HG02571 (cell line): ENCODE data around the gene PTDSS2.
A peak's percentile ranks its signal among the peaks of the same experiment; 100 is the strongest.
"Not testable (repeated sequence)": the region's sequence is repeated elsewhere in the genome, so short reads cannot be mapped to it uniquely, and the experiment has no call there.

ENCODE experiments used
- ATAC-seq: cut with Tn5 transposase; IDR thresholded peaks from one replicate; pipeline ENCODE4 v1.9.1; 2021; ENCODE audit warnings: mild to moderate bottlenecking, moderate library complexity; ENCODE audit not compliant: unreplicated experiment

The PTDSS2 gene

GRCh38 chr11:449889-450808 lies at the start of gene PTDSS2:
Gene PTDSS2 (plus strand): TSS chr11:450279. CDS start chr11:450456, 177 bp downstream.
- ATAC-seq, result peak; percentile 63

GRCh38 chr11:401196-401595 lies 48.9 kb upstream of the PTDSS2 start:
- not testable (repeated sequence) for ATAC-seq

GRCh38 chr11:403021-403760 lies 46.9 kb upstream of the PTDSS2 start:
- ATAC-seq, result no peak

GRCh38 chr11:403761-404431 lies 46.2 kb upstream of the PTDSS2 start:
- ATAC-seq, result no peak

- no peak for ATAC-seq
Measured at GRCh38 chr11:404551-405264, 45.4 kb upstream of the PTDSS2 start.

GRCh38 chr11:405323-405953 lies 44.6 kb upstream of the PTDSS2 start:
- ATAC-seq, result no peak

- no peak for ATAC-seq
Measured at GRCh38 chr11:405954-406795, 43.9 kb upstream of the PTDSS2 start.

GRCh38 chr11:406796-407650 lies 43.1 kb upstream of the PTDSS2 start:
- no peak for ATAC-seq

GRCh38 chr11:407651-408123 lies 42.4 kb upstream of the PTDSS2 start:
- no peak for ATAC-seq

GRCh38 chr11:408154-409007 lies 41.7 kb upstream of the PTDSS2 start:
- no peak for ATAC-seq

GRCh38 chr11:409008-409599 lies 41.0 kb upstream of the PTDSS2 start:
- no peak for ATAC-seq

GRCh38 chr11:409600-410483 lies 40.2 kb upstream of the PTDSS2 start:
- ATAC-seq, result no peak

GRCh38 chr11:410711-411110 lies 39.4 kb upstream of the PTDSS2 start:
- ATAC-seq, result not testable (repeated sequence)

GRCh38 chr11:411520-411919 lies 38.6 kb upstream of the PTDSS2 start:
- not testable (repeated sequence) for ATAC-seq

GRCh38 chr11:412641-413119 lies 37.4 kb upstream of the PTDSS2 start:
- no peak for ATAC-seq
